GM10266 (cell line): ENCODE measurements around the gene ECPAS.
"Not testable (repeated sequence)": the region's sequence is repeated elsewhere in the genome, so short reads cannot be mapped to it uniquely, and the experiment has no call there.

Source experiments
- DNase-seq: peaks from one replicate; pipeline ENCODE4 v3.0.0; 2012; ENCODE audit errors: extremely low spot score
- TF ChIP-seq, protein P1 (sequence below): IDR thresholded peaks from 2 replicates; pipeline ENCODE4 v1.5.1; 2012; ENCODE audit warnings: mild to moderate bottlenecking, low read depth; ENCODE audit not compliant: control insufficient read depth, insufficient read depth; ENCODE audit errors: missing control alignments

Gene ECPAS

DNA sequence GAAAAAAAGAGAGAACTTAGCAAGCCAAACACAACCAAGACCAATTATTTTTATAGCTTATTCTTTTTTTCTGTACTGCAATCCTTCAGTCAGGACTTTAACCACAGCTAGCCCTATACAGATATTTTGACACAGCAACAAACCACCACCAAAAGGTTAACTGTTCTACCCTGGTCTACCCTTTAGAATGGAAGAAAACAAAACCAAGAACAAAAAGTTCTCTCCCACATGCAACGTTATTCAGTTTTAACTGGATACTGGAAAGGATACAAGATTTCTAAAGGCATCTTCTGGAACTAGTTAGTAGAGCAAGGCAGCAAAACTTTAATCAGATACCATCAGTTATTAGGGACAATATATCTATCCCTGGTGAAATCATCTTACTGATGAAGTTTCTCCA, 32.6 kb downstream of the ECPAS start:
- DNase-seq: no peak
- TF ChIP-seq, protein P1, sequence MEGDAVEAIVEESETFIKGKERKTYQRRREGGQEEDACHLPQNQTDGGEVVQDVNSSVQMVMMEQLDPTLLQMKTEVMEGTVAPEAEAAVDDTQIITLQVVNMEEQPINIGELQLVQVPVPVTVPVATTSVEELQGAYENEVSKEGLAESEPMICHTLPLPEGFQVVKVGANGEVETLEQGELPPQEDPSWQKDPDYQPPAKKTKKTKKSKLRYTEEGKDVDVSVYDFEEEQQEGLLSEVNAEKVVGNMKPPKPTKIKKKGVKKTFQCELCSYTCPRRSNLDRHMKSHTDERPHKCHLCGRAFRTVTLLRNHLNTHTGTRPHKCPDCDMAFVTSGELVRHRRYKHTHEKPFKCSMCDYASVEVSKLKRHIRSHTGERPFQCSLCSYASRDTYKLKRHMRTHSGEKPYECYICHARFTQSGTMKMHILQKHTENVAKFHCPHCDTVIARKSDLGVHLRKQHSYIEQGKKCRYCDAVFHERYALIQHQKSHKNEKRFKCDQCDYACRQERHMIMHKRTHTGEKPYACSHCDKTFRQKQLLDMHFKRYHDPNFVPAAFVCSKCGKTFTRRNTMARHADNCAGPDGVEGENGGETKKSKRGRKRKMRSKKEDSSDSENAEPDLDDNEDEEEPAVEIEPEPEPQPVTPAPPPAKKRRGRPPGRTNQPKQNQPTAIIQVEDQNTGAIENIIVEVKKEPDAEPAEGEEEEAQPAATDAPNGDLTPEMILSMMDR: no peak

DNA sequence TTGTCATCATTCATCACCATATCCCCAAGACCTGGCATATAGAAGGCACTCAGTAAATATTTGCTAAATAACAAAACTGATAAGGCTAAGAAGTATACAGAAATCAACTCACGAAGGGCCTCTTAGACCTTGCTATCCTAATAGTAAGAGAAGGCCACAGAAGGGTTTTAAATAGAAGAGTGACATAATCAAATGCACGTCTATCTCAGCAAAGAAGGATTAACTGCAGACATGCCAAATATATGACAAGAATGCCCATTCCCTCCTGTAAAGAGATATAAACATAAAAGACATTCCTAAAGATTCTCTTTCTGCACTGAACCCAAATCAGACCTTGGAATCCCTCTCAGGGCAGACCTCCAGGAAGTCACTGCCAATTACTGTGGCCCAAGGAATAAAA, 34.1 kb downstream of the ECPAS start:
- no peak for DNase-seq
- TF ChIP-seq, protein P1: no peak

DNA sequence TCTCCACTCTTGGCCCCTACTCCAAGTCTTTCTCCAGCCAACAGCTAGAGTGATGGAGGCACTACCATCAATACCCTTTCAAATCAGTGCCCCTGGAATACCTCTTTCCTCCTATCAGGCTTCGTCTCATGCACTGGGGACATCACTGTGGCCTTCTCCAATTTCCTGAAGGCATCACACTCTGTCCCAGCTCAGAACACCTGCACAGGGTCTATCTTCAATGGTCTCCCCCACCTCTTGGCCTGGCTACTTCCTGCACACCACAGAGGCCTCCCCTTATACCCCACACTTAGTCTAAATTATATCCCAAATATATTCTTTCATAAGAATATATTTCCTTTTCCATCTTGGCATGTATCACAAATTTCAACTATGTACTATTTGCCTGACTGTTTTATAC, 34.5 kb downstream of the ECPAS start:
- DNase-seq: no peak
- TF ChIP-seq, protein P1: no peak

DNA sequence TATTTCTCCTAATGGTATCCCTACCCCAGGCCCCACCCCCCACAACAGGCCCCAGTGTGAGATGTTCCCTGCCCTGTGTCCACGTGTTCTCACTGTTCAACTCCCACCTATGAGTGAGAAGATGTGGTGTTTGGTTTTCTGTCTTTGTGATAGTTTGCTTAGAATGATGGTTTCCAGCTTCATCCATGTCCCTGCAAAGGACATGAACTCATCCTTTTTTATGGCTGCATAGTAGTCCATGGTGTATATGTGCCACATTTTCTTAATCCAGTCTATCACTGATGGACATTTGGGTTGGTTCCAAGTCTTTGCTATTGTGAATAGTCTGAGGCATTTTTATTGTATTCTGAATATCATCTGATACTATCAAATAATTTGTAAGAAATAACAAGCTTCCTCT, 38.4 kb downstream of the ECPAS start:
- DNase-seq: not testable (repeated sequence)

DNA sequence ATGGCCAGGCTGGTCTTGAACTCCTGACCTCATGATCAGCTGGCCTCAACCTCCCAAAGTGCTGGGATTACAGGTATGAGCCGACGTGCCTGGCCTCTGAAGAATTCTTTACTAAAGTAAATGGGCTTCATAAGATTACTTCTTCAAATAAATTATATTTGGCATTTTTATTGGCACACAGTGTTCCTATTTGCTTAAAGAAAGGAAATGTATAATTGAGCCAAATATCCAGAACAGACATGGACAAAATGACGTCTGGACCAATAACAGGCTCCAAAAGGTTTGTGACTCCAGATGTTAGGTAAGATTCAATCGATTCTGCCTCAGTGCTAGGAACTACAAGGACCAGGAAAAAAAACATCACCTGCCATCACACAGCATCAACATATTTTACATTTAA, 40.7 kb downstream of the ECPAS start:
- no peak for DNase-seq
- TF ChIP-seq, protein P1: no peak

DNA sequence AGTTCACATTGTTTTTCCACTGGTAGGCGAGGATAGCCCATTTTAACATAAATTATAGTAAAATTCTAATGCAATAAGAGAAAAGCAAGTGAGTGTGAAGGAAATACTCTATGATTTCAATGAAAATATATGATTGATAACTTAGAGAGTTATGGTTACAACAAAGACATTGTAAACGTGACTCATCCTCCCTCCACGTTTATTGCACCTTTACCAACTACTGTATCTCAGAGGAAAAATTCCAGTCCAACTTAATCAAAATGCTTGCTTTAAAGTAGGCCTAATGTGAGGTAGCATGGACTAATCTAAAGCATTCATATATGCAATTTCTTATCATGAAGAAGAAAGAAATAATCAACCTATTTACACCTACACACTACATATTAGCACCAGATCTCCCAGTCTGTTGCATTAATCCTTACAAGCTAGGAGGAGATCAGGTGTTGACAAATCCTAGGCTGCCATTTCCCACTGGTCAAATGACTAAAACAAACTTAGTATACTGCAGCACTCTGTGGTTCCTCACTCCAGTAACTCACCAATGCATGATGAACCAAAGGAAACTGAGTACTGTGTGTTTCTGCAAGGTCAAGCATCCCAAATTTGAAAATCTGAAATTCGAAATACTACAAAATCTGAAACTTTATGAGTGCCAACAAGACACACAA, 41.7 kb downstream of the ECPAS start:
- no peak for DNase-seq
- TF ChIP-seq, protein P1: no peak

DNA sequence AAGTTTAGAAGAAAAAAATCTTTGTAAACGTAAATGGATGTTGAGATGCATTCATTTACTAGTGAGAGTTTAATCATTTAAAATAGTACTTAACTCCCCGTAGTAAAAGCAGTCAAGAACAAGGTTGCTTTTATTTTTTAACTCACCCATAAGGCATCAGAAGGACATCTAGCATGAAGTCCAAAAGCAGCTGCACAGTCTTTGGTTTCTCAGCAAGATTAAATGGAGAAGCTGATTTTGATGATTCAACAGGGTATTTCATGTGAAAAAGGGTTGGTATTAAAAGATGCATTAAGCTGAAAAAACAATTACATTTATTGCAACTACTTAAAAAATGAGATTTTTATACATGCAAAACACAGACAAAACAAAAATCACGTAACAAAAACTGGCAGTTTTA, 44.0 kb downstream of the ECPAS start:
- DNase-seq: no peak
- TF ChIP-seq, protein P1: no peak
